MCF 10A (cell line): Measurements from ENCODE around the gene ZMYND8. TPM values are rescaled to one million over a fixed set of nuclear protein-coding genes. Genes with fewer than 3 reads are reported as not detected.
A peak's percentile ranks its signal among the peaks of the same experiment; 100 is the strongest.
"Not testable (repeated sequence)": the region's sequence is repeated elsewhere in the genome, so short reads cannot be mapped to it uniquely, and the experiment has no call there.

ENCODE experiments used
- BruUV-seq: library from RNA; stranded (reverse); fragments of 400-500 nt; replicated peaks from 2 replicates; lab custom pipeline; 2021; lab: Mats Ljungman, UMichigan
- CTCF ChIA-PET: fragments of 300-600 bp; sonication (Branson Sonifier 250); formaldehyde crosslinking; extraction: SDS; loops from one replicate; lab custom pipeline; 2021; ENCODE audit warnings: antibody characterized with exemption, inconsistent platforms; lab: Yijun Ruan, JAX
- POLR2A ChIA-PET: fragments of 300-600, 350-650 bp; sonication (Branson Sonifier 250); formaldehyde crosslinking; extraction: SDS; loops from one replicate; lab custom pipeline; 2020; ENCODE audit warnings: antibody characterized with exemption, inconsistent platforms; lab: Yijun Ruan, JAX
- DNase-seq: peaks from one replicate; pipeline ENCODE4 v3.0.0-alpha.2; 2018; ENCODE audit not compliant: unreplicated experiment
- H3K27ac Mint-ChIP-seq: one replicate; pipeline ENCODE4 v1.8.0; 2022; ENCODE audit warnings: mild to moderate bottlenecking, low read depth, mixed read lengths; ENCODE audit not compliant: unreplicated experiment
- H3K27me3 Mint-ChIP-seq: one replicate; pipeline ENCODE4 v1.8.0; 2022; ENCODE audit warnings: mixed read lengths; ENCODE audit not compliant: insufficient read depth, unreplicated experiment
- H3K36me3 Mint-ChIP-seq: one replicate; pipeline ENCODE4 v1.8.0; 2022; ENCODE audit warnings: mild to moderate bottlenecking, moderate library complexity, mixed read lengths; ENCODE audit not compliant: insufficient read depth, unreplicated experiment
- H3K4me1 Mint-ChIP-seq: one replicate; pipeline ENCODE4 v1.8.0; 2022; ENCODE audit warnings: mixed read lengths; ENCODE audit not compliant: insufficient read depth, unreplicated experiment
- H3K4me3 Mint-ChIP-seq: one replicate; pipeline ENCODE4 v1.8.0; 2022; ENCODE audit warnings: mild to moderate bottlenecking, moderate library complexity, mixed read lengths; ENCODE audit not compliant: unreplicated experiment
- H3K9me3 Mint-ChIP-seq: one replicate; pipeline ENCODE4 v1.8.0; 2022; ENCODE audit warnings: mixed read lengths; ENCODE audit not compliant: unreplicated experiment
- intact Hi-C: fragments of 100-400 bp; cut with micrococcal nuclease; formaldehyde crosslinking; loops from 2 replicates; pipeline ENCODE4 v1.14.1; 2022
- total RNA-seq: library from RNA; stranded (reverse); gene quantifications from 2 replicates; pipeline ENCODE4 v1.2.3, GENCODE V29; 2022
- TF ChIP-seq, protein P1 (sequence below): fragments of 200-600 bp; IDR thresholded peaks from one replicate; pipeline ENCODE4 v1.8.0; 2022; ENCODE audit warnings: antibody characterized with exemption, mild to moderate bottlenecking; ENCODE audit not compliant: unreplicated experiment

ZMYND8 gene
- total RNA-seq, 1 experiment from 2014 or later: 127 TPM

DNA sequence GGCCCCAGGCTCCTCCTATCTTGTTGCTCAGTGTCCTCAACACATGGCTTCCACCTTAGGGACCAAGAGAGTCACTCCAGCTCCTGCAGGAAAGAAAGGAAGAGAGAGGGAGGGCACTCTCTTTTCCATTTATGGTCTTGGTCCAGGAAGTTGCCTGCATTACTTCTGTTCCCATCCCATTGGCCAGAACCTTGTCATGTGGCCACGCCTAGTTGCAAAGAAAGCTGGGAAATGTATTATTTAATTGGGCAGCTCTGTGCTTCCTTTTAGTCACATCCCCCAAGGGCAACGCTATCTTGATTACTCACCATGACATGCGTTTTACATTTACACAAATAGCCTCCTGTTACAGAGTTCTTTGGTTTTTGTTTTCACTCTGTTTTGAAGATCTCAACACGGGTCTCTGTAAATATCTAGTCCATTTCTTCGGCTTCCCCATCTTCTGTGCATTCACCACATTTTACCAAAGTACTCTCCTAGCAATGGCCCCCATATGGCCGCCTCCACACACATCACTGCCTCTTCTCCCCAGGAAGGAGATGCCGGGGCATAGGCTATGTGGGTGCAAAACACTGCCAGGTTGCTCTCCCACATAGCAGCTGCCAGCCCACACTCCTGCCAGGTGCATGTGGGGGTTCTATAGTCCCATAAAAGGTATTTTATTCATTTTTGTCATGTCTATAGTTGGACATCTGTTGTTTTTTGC, 35.7 kb upstream of the ZMYND8 start:
- TF ChIP-seq, protein P1, sequence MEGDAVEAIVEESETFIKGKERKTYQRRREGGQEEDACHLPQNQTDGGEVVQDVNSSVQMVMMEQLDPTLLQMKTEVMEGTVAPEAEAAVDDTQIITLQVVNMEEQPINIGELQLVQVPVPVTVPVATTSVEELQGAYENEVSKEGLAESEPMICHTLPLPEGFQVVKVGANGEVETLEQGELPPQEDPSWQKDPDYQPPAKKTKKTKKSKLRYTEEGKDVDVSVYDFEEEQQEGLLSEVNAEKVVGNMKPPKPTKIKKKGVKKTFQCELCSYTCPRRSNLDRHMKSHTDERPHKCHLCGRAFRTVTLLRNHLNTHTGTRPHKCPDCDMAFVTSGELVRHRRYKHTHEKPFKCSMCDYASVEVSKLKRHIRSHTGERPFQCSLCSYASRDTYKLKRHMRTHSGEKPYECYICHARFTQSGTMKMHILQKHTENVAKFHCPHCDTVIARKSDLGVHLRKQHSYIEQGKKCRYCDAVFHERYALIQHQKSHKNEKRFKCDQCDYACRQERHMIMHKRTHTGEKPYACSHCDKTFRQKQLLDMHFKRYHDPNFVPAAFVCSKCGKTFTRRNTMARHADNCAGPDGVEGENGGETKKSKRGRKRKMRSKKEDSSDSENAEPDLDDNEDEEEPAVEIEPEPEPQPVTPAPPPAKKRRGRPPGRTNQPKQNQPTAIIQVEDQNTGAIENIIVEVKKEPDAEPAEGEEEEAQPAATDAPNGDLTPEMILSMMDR: no peak
- ChIA-PET POLR2A (interaction anchor here (0.6 to 5.0 kb wide), 35 partner anchors 11 to 269 kb away, joined by 3 to 78 read pairs (median 4); partner anchors contain the start of genes NCOA3 and ZMYND8), CTCF (interaction anchor here (0.7 to 2.9 kb wide), 14 partner anchors 8 to 635 kb away, joined by 3 to 16 read pairs (median 4); no protein-coding TSS in a partner anchor)
- Mint-ChIP-seq H3K36me3 (peaks cover 19% of the 10 kb centered on the region), H3K9me3 (no peaks in the 10 kb centered on the region), H3K4me3 (peak overlapping the region; percentile 67), H3K27ac (peak overlapping the region; percentile 98), H3K4me1 (peaks cover 22% of the 10 kb centered on the region), H3K27me3 (no peaks in the 10 kb centered on the region)
- TSS peak; percentile 95 for BruUV-seq
- DNase-seq: peak; percentile 97
- intact Hi-C loops: loop anchor here (1.0 to 2.0 kb wide), 3 partner anchors 40 to 111 kb away; no protein-coding TSS in a partner anchor

DNA sequence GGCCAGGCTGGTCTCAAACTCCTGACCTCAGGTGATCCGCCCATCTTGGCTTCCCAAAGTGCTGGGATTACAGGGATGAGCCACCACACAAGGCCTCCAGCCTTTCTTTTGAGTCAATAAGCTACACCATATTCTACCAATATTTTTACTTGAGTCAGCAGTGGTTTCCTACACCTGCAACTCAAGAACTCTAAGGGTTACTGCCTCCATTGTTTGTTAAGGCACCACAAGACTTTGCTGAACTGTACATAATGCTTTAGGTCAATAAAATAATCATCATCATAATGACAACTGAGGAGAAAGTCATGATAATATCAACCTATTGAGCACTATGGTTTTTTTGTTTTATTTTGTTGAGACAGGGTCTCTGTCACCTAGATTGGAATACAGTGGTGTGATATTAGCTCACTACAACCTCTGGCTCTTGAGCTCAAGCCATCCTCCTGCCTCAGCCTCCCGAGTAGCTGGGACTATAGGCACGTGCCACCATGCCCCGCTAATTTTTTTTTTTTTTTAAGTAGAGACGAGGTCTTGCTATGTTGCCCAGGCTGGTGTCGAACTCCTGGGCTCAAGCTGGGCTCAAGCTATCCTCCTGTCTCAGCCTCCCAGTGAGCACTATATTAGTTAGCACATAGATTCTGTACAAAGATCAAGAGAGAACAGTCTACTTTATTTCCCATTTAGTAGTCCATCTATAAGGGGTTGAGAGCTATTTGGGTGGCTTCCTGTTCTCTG, 34.9 kb upstream of the ZMYND8 start:
- no peak for DNase-seq
- Mint-ChIP-seq H3K4me3 (peak overlapping the region; percentile 67), H3K4me1 (peaks cover 22% of the 10 kb centered on the region), H3K9me3 (no peaks in the 10 kb centered on the region), H3K27me3 (no peaks in the 10 kb centered on the region), H3K27ac (peak overlapping the region; percentile 98), H3K36me3 (peaks cover 19% of the 10 kb centered on the region)
- intact Hi-C loops: loop anchor here (1.0 to 2.0 kb wide), 3 partner anchors 41 to 111 kb away; no protein-coding TSS in a partner anchor
- ChIA-PET POLR2A (interaction anchor here (0.6 to 5.0 kb wide), 36 partner anchors 12 to 269 kb away, joined by 3 to 78 read pairs (median 4); partner anchors contain the start of genes NCOA3 and ZMYND8), CTCF (interaction anchor here (0.6 to 2.9 kb wide), 15 partner anchors 7 to 1228 kb away, joined by 3 to 16 read pairs (median 3); no protein-coding TSS in a partner anchor)
- TF ChIP-seq, protein P1: no peak
- BruUV-seq: TSS peak; percentile 85

- TF ChIP-seq, protein P1: no peak
- peak overlapping the region; percentile 91 for H3K27ac Mint-ChIP-seq
- no TSS peak for BruUV-seq
- H3K36me3 Mint-ChIP-seq: peaks cover 19% of the 10 kb centered on the region
- H3K4me3 Mint-ChIP-seq: no peak overlapping the region
- H3K27me3 Mint-ChIP-seq: no peaks in the 10 kb centered on the region
- ChIA-PET POLR2A (interaction anchor here (0.5 to 5.0 kb wide), 14 partner anchors 29 to 233 kb away, joined by 3 to 78 read pairs (median 4); partner anchors contain the start of genes NCOA3 and ZMYND8), CTCF (interaction anchor here (0.6 to 2.2 kb wide), 3 partner anchors 64 to 117 kb away, joined by 3 to 10 read pairs (median 4); no protein-coding TSS in a partner anchor)
- peak; percentile 97 for DNase-seq
- intact Hi-C loops: no loop called here
- no peaks in the 10 kb centered on the region for H3K9me3 Mint-ChIP-seq
- H3K4me1 Mint-ChIP-seq: peaks cover 22% of the 10 kb centered on the region
Measured at GRCh38 chr20:47389867-47390347, 33.4 kb upstream of the ZMYND8 start.

DNA sequence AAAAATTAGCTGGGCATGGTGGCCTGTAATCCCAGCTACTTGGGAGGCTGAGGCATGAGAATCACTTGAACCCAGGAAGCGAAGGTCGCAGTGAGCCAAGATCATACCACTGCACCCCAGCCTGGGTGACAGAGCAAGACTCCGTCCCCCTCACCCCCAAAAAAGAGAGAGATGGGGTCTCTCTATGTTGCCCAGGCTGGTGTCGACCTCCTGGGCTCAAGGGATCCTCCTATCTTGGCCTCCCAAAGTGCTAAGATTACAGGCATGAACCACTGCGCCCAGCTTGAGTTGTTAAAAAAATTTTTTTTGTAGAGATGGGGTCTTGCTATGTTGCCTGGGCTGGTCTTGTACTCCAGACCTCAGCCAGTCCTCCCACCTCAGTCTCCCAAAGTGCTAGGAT, 29.5 kb upstream of the ZMYND8 start:
- H3K36me3 Mint-ChIP-seq, DNase-seq, H3K9me3 Mint-ChIP-seq, H3K4me3 Mint-ChIP-seq, H3K27ac Mint-ChIP-seq, BruUV-seq, H3K27me3 Mint-ChIP-seq: not testable (repeated sequence)
- ChIA-PET POLR2A (interaction anchor here (1.2 kb wide), 1 partner anchor 113 kb away, joined by 4 read pairs; no protein-coding TSS in a partner anchor), CTCF (interaction anchor here (0.6 to 12.4 kb wide), 13 partner anchors 48 to 630 kb away, joined by 3 to 581 read pairs (median 6); no protein-coding TSS in a partner anchor)
- intact Hi-C loops: loop anchor here (2.0 kb wide), 2 partner anchors 235 to 627 kb away; no protein-coding TSS in a partner anchor
- peaks cover 14% of the 10 kb centered on the region for H3K4me1 Mint-ChIP-seq
